Skeletal muscle cell (primary cell): ENCODE data around the gene ADAMTS16.

Experiments
- DNase-seq: peaks from one replicate; pipeline ENCODE4 v3.0.0-alpha.2; 2010; ENCODE audit warnings: low read depth
- H3K4me3 ChIP-seq: 2 replicates; pipeline ENCODE4 v1.5.1; 2011; ENCODE audit warnings: low read depth, mild to moderate bottlenecking, control low read depth, low read length, moderate library complexity

The ADAMTS16 gene

GRCh38 chr5:5209510-5210286 is 69.6 kb downstream of the ADAMTS16 start:
- no peak for DNase-seq
- H3K4me3 ChIP-seq, result no peak overlapping the region

DNA sequence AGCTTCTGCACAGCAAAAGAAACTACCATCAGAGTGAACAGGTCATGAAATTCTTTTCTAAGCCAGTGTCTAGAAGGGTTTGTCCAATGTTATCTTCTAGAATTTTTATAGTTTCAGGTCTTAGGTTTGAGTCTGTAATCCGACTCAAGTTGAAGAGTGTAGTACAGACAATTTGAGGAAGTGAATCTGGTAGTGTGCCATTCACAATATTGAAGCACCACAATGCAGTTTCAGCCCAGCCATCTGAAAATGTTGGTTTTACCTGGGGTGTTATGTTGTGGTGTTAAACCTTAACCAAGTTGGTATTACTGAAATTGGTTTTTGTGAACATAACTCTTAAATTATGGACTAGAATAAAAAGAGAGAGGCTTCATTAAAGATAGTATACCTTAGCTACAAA is 77.2 kb downstream of the ADAMTS16 start:
- no peak for DNase-seq
- no peak overlapping the region for H3K4me3 ChIP-seq

GRCh38 chr5:5218396-5218795 is 78.3 kb downstream of the ADAMTS16 start:
- H3K4me3 ChIP-seq, result no peak overlapping the region

GRCh38 chr5:5219541-5219940 is 79.4 kb downstream of the ADAMTS16 start:
- no peak overlapping the region for H3K4me3 ChIP-seq
- no peak for DNase-seq

More at GRCh38 chr5:5218396-5218795, 78.3 kb downstream of the ADAMTS16 start:
- no peak for DNase-seq

DNA sequence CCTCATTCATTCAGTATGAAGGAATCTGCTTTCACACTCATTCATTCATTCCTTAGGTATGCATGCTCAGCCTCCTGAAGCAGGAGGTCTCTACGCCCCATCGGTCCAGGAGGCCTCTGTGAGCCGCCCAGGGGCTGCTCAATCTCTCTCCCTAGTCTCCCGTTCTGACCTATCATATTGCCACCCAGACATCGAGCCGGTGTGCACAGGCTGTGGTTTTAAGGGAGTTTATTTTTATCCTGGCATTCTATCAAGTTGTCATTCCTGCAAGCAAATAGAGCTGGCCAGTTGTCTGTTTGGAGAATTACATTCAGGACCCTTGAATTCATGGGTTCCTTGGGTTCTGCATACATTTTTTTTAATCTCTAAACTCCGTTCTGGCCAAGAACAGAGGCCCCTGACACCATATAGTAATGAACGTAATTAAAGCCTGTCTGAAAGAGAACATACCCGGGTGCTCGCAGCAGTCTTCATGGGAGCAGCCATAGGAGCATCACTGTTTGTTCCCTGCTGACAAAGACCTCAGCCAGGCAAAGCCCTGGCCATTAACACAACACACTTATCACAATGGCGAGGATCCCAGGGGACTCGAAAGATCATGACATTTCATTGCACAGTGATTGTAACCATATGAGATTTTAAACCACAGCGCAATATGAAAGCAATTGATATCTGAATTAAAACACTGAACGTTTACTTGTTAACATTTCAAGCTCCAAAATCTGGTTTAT is 80.9 kb downstream of the ADAMTS16 start:
- DNase-seq, result no peak
- H3K4me3 ChIP-seq, result no peak overlapping the region

DNA sequence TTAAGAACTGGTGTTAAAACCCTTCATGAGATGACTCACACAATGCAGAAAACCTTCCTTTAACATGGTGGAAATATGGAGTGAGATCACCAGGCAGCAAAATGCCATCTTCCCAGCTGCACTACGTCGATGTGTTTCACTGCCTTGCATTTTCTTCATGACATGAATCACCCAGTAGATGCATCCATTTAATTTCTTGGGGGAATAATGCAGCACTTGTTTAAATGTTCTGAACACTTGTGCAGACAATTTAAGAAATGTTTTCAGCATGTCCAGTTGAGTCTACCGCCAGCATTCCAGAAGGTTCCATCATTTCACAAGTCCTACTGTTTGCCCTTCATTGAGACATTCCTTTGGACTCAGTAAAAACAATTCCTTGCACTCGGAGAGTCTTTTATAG is 81.6 kb downstream of the ADAMTS16 start:
- H3K4me3 ChIP-seq, result no peak overlapping the region
- DNase-seq, result no peak

GRCh38 chr5:5231576-5231975 is 91.4 kb downstream of the ADAMTS16 start:
- H3K4me3 ChIP-seq, result no peak overlapping the region
- no peak for DNase-seq

- DNase-seq, result no peak
- H3K4me3 ChIP-seq, result no peak overlapping the region
These were observed 94.8 kb downstream of the ADAMTS16 start for GRCh38 chr5:5234912-5235311.

GRCh38 chr5:5235685-5236084 is 95.6 kb downstream of the ADAMTS16 start:
- no peak for DNase-seq
- no peak overlapping the region for H3K4me3 ChIP-seq

- no peak overlapping the region for H3K4me3 ChIP-seq
- no peak for DNase-seq
These were observed 99.1 kb downstream of the ADAMTS16 start for GRCh38 chr5:5239191-5239590.

DNA sequence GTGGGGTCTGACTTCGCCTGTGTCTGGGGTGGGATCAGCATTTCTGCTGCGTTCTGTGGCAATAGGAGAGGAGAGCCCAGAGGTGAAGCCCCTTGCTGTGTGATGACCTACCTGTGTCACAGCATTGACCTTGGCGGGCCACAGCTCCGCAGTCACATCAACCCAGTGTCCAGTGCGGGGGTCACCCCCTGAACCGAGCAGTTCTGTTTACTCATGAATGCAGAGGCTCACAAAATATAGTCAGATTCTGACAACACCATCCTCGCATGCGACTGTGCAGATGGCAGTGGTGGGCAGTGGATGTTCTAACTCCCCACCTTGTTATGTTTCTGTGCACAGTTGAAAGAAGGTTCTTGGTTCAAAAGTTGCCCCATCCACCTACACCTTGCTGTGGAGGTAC is 100.1 kb downstream of the ADAMTS16 start:
- DNase-seq, result no peak
- no peak overlapping the region for H3K4me3 ChIP-seq

DNA sequence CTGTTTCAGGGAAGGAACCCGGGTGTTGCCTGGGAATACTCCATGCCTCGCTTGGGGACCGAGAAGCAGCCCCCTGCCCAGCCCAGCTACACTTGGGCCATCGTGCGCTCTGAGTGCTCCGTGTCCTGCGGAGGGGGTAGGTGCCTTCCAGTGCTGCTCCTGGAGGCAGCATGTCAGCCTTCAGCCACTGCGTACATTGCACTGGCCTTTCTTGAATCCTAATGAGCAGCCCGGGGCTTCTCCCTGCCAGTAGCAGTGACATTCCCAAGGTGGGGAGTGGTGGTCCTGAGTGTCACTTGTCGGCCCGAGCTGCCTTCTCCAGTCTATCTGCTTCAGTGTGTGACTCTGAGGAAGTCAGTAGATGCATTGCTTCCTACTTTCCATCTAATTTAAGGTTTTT is 101.9 kb downstream of the ADAMTS16 start:
- H3K4me3 ChIP-seq, result no peak overlapping the region
- no peak for DNase-seq

- no peak for DNase-seq
- H3K4me3 ChIP-seq, result no peak overlapping the region
These were observed 106.6 kb downstream of the ADAMTS16 start for GRCh38 chr5:5246736-5247135.

- H3K4me3 ChIP-seq, result no peak overlapping the region
- DNase-seq, result no peak
These were observed 110.6 kb downstream of the ADAMTS16 start for GRCh38 chr5:5250758-5251157.

DNA sequence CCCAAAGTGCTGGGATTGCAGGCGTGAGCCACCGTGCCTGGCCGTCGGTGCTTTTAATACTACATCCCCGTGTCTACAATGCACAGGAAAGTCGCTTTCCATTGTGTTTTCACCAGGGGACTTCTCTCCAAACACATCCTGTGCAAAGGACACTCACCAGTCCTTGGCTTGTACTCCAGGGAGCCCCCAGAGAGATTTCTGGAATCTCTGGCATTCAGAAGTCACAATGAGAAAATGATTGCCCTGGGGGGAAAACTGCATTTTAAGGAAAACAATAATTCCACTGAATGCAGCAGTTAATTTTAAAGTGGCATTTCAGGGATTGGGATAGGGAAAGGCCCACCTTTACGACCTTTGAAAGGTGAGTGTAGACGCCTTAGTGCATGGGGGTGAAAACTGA is 112.0 kb downstream of the ADAMTS16 start:
- H3K4me3 ChIP-seq, result no peak overlapping the region
- no peak for DNase-seq

GRCh38 chr5:5257353-5257752 is 117.2 kb downstream of the ADAMTS16 start:
- no peak overlapping the region for H3K4me3 ChIP-seq
- no peak for DNase-seq

DNA sequence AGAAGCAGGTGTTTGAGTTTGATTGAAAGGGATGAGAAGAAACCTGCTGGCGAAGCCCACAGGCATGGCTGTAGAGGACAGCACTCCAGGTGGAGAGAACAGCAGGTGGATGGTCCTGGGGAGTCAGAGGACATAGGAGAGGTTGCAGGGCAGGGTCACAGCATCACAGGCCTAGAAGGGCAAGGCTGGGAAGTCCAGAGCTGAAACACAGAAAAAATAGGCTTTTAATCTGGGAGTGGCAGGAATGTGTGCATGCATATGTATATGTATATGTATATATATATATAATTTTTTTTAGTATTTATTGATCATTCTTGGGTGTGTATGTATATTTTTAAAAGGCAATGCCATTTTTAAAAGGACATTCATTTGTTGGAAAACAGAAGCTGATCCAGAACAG is 118.4 kb downstream of the ADAMTS16 start:
- no peak for DNase-seq
- no peak overlapping the region for H3K4me3 ChIP-seq

- no peak for DNase-seq
- H3K4me3 ChIP-seq, result no peak overlapping the region
These were observed 124.6 kb downstream of the ADAMTS16 start for GRCh38 chr5:5264727-5265126.

DNA sequence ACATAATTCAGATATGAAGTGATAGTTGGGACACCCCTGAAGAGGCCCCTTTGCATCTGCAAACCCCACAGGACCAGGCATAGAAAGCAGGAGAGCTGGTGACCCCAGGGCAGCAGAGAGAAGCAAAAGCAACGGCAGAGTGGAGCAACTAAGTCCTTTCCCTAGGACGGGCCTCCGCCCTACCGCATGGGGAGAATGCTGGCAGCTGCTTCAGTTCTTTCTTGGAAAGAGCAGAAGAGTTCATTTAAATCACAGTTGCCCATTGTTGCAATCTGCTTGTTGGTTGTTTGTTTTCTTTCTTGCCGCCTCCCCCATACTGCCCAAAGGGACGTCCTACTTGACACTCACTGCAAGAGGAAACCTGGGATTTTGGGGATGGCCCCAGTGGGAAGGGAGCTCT is 126.2 kb downstream of the ADAMTS16 start:
- no peak for DNase-seq
- H3K4me3 ChIP-seq, result no peak overlapping the region

GRCh38 chr5:5270161-5270560 is 130.0 kb downstream of the ADAMTS16 start:
- no peak overlapping the region for H3K4me3 ChIP-seq
- no peak for DNase-seq
